ENCODE data around the gene CFDP1. TPM values are rescaled to one million over a fixed set of nuclear protein-coding genes. Genes with fewer than 3 reads are reported as not detected.

Gene CFDP1
- total and polyA plus RNA-seq, 2 donors (not counting 1 experiment from before 2014, with no cell fraction given), result 6.3 to 42.8 TPM

DNA sequence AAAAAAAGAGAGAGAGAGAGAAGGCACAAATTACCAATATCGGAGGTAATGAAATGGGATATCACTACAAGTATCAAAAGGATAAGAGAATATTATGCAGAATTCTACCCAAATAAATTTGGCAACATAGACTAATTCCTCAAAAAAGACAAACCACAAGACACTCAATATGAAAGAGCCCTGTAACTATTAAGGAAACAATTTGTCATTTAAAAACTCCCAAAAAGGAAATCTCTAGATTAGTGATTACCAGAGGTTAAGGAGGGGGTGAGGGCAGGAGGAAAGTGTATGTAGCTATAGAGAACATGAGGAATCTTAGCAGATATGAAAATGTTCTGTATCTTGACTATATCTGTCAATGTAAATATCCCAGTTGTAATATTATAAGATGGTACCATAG lies 54.0 kb downstream of the CFDP1 start:
- H4K20me1 ChIP-seq (ENCODE audit: control insufficient read depth, insufficient read depth, low read length, poor library complexity, severe bottlenecking), result peaks cover 93% of the 10 kb centered on the region
- peaks cover 23 to 41% of the 10 kb centered on the region in 2 donors for H3K4me1 ChIP-seq (ENCODE audit: control insufficient read depth in 2 of 2, insufficient read depth in 2 of 2, low read length in 2 of 2)
- WGBS (ENCODE audit: insufficient coverage), result no CpG with 5 or more reads among the region's 1 CpG
- H3K4me3 ChIP-seq (ENCODE audit: control extremely low read depth in 1 of 5, extremely low read depth in 1 of 5, insufficient read depth in 1 of 5, low read depth in 2 of 5, low read length in 4 of 5), result no peak overlapping the region
- intact Hi-C loops (cut with micrococcal nuclease), result no loop called here
- H3K9me3 ChIP-seq (ENCODE audit: control extremely low read depth in 1 of 3, control insufficient read depth in 2 of 3, insufficient read depth in 1 of 3, low read length in 2 of 3), result no peaks in the 10 kb centered on the region
- no peak overlapping the region for H3K9ac ChIP-seq (ENCODE audit: low read length)
- H3K9me3 Mint-ChIP-seq (ENCODE audit: insufficient read depth), result no peaks in the 10 kb centered on the region
- ATAC-seq (ENCODE audit: low read depth) (no peak), DNase-seq (no peak)
- H2AFZ ChIP-seq (ENCODE audit: insufficient read depth, low read depth, low read length, poor library complexity, severe bottlenecking), result no peak overlapping the region
- no peak overlapping the region for H3K27ac Mint-ChIP-seq
- H3K27me3 Mint-ChIP-seq, result peaks cover 80% of the 10 kb centered on the region
- H3K27me3 ChIP-seq (replicated peaks in 1 of 4; ENCODE audit: control extremely low read depth in 1 of 4, control insufficient read depth in 3 of 4, insufficient read depth in 4 of 4, low read length in 3 of 4), result peaks cover 10 to 86% (median 72%) of the 10 kb centered on the region in 4 experiments
- no peak overlapping the region for H3K4me3 Mint-ChIP-seq
- H3K79me2 ChIP-seq (ENCODE audit: control insufficient read depth, insufficient read depth, low read length), result peaks cover 11% of the 10 kb centered on the region
- no peak overlapping the region for H3K4me2 ChIP-seq (replicated peaks; ENCODE audit: low read depth, low read length, poor library complexity, severe bottlenecking)
- no peak overlapping the region for H3K27ac ChIP-seq (ENCODE audit: low read length in 2 of 2)
- peaks cover 27% of the 10 kb centered on the region for H3K4me1 Mint-ChIP-seq
- CTCF ChIA-PET, result interaction anchor here (2.1 to 2.6 kb wide), 2 partner anchors 144 to 1792 kb away, joined by 5 to 32 read pairs; no protein-coding TSS in a partner anchor
- POLR2A ChIA-PET, result no interaction called here
- TF ChIP-seq EZH2 (IDR thresholded peaks at IDR 0.05; ENCODE audit: borderline replicate concordance, insufficient read depth, low read depth, low read length, poor library complexity, severe bottlenecking) (no peak), CTCF (IDR thresholded peaks at IDR 0.05) (no peak)
- peaks cover 6 to 12% of the 10 kb centered on the region in 2 experiments for H3K36me3 ChIP-seq (replicated peaks in 1 of 2; ENCODE audit: control extremely low read depth in 1 of 2, control insufficient read depth in 1 of 2, extremely low read depth in 1 of 2, insufficient read depth in 2 of 2, low read length in 1 of 2)

DNA sequence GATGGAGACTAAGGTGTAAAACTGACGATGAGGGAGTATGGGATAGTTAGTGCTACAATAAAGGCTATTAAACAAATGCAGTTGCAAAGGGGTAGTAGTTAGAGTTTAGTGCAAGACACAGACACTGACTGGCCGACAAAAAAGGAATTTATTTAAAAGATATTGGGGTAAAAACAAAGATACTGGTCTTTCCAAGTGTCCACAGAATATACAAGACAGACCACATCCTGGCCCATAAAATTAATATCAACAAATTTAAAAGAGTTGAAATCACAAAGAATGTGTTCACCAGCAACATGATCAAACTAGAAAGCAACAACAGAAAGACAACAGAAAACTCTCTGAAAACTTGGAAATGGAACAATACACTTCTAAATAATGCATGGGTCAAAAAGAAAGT lies 54.7 kb downstream of the CFDP1 start:
- H3K27ac Mint-ChIP-seq, result no peak overlapping the region
- no peak overlapping the region for H3K27ac ChIP-seq (ENCODE audit: low read length in 2 of 2)
- peaks cover 91% of the 10 kb centered on the region for H4K20me1 ChIP-seq (ENCODE audit: control insufficient read depth, insufficient read depth, low read length, poor library complexity, severe bottlenecking)
- intact Hi-C loops (cut with micrococcal nuclease), result no loop called here
- ChIA-PET POLR2A (no interaction called here), CTCF (interaction anchor here (1.2 to 2.6 kb wide), 3 partner anchors 144 to 1793 kb away, joined by 4 to 32 read pairs (median 5); no protein-coding TSS in a partner anchor)
- H3K4me3 ChIP-seq (ENCODE audit: control extremely low read depth in 1 of 5, extremely low read depth in 1 of 5, insufficient read depth in 1 of 5, low read depth in 2 of 5, low read length in 4 of 5), result no peak overlapping the region
- H3K4me2 ChIP-seq (replicated peaks; ENCODE audit: low read depth, low read length, poor library complexity, severe bottlenecking), result no peak overlapping the region
- H3K9me3 Mint-ChIP-seq (ENCODE audit: insufficient read depth), result no peaks in the 10 kb centered on the region
- peaks cover 27% of the 10 kb centered on the region for H3K4me1 Mint-ChIP-seq
- H3K4me1 ChIP-seq (ENCODE audit: control insufficient read depth in 2 of 2, insufficient read depth in 2 of 2, low read length in 2 of 2), result peaks cover 23 to 41% of the 10 kb centered on the region in 2 donors
- no peaks in the 10 kb centered on the region for H3K9me3 ChIP-seq (ENCODE audit: control extremely low read depth in 1 of 3, control insufficient read depth in 2 of 3, insufficient read depth in 1 of 3, low read length in 2 of 3)
- H3K9ac ChIP-seq (ENCODE audit: low read length), result no peak overlapping the region
- H3K79me2 ChIP-seq (ENCODE audit: control insufficient read depth, insufficient read depth, low read length), result peaks cover 11% of the 10 kb centered on the region
- peaks cover 10 to 83% (median 72%) of the 10 kb centered on the region in 4 experiments for H3K27me3 ChIP-seq (replicated peaks in 1 of 4; ENCODE audit: control extremely low read depth in 1 of 4, control insufficient read depth in 3 of 4, insufficient read depth in 4 of 4, low read length in 3 of 4)
- no peak for TF ChIP-seq CTCF (IDR thresholded peaks at IDR 0.05)
- TF ChIP-seq EZH2 (IDR thresholded peaks at IDR 0.05; ENCODE audit: borderline replicate concordance, insufficient read depth, low read depth, low read length, poor library complexity, severe bottlenecking), result no peak
- ATAC-seq (ENCODE audit: low read depth), result no peak
- no peak overlapping the region for H3K4me3 Mint-ChIP-seq
- no peak for DNase-seq
- H3K27me3 Mint-ChIP-seq, result peaks cover 80% of the 10 kb centered on the region
- peaks cover 6 to 12% of the 10 kb centered on the region in 2 experiments for H3K36me3 ChIP-seq (replicated peaks in 1 of 2; ENCODE audit: control extremely low read depth in 1 of 2, control insufficient read depth in 1 of 2, extremely low read depth in 1 of 2, insufficient read depth in 2 of 2, low read length in 1 of 2)
- 100% methylated on average over 1 of the region's 2 CpGs for WGBS (ENCODE audit: insufficient coverage)
- no peak overlapping the region for H2AFZ ChIP-seq (ENCODE audit: insufficient read depth, low read depth, low read length, poor library complexity, severe bottlenecking)

Data from B cell (primary cell).